Epithelial cell of esophagus (primary cell): Measurements from ENCODE around the gene C6orf62.

Source experiments
- DNase-seq: peaks from one replicate; pipeline ENCODE4 v3.0.0; 2010; ENCODE audit warnings: low read depth
- H3K4me3 ChIP-seq: 2 replicates; pipeline ENCODE4 v1.5.1; 2011; ENCODE audit warnings: mild to moderate bottlenecking, low read length, control low read depth
- TF ChIP-seq, protein P1 (sequence below): IDR thresholded peaks from 2 replicates; pipeline ENCODE4 v1.5.1; 2011; ENCODE audit warnings: low read depth, mild to moderate bottlenecking, low read length, control low read depth, inconsistent platforms; ENCODE audit not compliant: insufficient read depth; ENCODE audit errors: missing control alignments

C6orf62 gene

DNA sequence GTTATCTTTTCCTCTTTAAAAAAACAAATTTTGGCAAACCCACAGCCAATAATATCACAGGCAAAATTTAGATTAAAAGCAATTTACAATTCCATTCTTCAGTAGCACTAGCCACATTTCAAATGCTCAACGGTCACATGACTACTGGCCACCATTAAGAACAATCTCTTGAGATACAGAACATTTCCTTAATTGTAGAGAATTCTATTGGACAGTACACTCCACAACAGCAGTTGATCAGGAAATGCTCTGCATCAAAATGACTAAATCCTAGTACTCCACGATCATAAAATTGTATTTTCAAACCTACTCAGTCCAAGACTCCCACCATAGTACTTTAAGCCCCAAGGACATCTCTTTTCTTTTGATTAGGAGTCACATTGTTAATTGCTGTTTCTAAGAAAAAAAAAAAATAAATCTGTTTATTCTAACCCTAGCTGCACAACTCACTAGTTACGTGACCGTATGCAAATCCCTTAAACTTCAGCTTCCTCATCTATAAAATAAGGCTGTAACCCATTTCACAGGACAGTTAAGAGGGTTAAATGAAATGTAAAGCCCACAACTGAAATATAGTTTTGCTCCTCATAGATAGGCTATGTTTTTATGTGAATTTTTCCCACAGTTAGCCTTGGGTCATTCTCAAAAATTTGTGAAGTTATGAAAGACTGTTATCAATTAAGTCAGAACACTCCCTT is 9.8 kb downstream of the C6orf62 start:
- TF ChIP-seq, protein P1, sequence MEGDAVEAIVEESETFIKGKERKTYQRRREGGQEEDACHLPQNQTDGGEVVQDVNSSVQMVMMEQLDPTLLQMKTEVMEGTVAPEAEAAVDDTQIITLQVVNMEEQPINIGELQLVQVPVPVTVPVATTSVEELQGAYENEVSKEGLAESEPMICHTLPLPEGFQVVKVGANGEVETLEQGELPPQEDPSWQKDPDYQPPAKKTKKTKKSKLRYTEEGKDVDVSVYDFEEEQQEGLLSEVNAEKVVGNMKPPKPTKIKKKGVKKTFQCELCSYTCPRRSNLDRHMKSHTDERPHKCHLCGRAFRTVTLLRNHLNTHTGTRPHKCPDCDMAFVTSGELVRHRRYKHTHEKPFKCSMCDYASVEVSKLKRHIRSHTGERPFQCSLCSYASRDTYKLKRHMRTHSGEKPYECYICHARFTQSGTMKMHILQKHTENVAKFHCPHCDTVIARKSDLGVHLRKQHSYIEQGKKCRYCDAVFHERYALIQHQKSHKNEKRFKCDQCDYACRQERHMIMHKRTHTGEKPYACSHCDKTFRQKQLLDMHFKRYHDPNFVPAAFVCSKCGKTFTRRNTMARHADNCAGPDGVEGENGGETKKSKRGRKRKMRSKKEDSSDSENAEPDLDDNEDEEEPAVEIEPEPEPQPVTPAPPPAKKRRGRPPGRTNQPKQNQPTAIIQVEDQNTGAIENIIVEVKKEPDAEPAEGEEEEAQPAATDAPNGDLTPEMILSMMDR: no peak
- DNase-seq: no peak
- H3K4me3 ChIP-seq: no peak overlapping the region

DNA sequence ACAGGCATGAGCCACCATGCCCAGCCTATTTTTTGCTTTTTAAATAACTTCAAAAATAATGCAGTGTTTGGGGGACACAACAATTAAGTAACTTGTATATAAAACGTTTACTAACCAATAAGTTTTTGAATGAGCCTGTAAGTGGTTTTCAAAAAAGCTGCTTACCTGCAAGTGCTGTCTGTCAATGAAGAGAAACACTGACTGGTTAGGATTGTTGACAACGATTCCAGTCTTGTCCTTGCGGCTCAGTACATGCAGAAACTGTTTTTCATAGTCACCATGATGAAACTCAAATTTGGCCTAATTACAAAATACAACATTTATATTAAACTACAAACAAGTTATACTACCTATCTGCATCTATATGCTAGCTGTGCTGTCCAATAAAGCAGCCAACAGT is 10.3 kb downstream of the C6orf62 start:
- TF ChIP-seq, protein P1: no peak
- no peak for DNase-seq
- H3K4me3 ChIP-seq: no peak overlapping the region

DNA sequence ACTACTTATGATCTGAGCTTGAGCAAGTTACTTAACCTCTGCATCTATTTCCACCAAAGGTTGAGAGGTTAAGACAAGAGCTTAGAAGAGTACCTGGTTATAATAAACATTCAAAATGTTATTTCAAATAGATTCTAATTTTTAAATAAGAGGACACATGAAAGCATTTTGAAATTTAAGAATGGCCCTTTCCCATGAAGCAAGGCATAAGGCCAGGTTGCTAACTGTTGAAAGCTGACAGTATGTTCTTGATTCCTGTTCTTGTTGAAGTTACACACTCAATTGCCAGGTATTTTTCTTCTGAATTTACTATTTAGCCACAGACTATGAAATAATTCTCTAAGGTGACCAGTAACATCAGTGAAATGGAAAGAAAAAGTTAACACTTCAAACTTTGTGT is 14.5 kb downstream of the C6orf62 start:
- DNase-seq: no peak
- TF ChIP-seq, protein P1: no peak
- no peak overlapping the region for H3K4me3 ChIP-seq

DNA sequence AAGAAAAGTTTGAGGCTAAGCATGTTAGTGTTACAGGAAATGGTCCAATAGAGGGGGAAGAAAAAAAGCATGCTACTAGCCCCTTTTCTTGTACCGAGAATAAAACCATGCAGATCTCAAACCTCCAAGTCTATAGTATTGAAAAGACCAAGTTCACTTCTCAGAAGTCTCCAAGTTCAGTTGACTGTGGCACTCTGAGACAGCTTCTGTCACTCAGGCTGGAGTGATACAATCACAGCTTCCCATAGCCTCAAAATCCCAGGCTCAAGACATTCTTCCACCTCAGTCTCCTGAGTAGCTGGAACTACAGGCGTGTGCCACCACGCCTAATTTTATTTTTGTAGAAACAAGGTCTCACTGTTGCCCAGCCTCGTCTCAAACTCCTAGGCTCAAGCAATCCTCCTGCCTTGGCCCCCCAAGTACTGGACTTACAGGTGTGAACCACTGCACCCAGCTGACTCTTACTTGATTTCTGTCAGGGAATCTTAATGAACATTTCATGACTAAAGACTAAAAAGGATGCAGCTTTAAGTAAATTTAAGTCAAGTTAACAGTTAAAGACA is 16.2 kb downstream of the C6orf62 start:
- no peak overlapping the region for H3K4me3 ChIP-seq
- TF ChIP-seq, protein P1: no peak
- no peak for DNase-seq

DNA sequence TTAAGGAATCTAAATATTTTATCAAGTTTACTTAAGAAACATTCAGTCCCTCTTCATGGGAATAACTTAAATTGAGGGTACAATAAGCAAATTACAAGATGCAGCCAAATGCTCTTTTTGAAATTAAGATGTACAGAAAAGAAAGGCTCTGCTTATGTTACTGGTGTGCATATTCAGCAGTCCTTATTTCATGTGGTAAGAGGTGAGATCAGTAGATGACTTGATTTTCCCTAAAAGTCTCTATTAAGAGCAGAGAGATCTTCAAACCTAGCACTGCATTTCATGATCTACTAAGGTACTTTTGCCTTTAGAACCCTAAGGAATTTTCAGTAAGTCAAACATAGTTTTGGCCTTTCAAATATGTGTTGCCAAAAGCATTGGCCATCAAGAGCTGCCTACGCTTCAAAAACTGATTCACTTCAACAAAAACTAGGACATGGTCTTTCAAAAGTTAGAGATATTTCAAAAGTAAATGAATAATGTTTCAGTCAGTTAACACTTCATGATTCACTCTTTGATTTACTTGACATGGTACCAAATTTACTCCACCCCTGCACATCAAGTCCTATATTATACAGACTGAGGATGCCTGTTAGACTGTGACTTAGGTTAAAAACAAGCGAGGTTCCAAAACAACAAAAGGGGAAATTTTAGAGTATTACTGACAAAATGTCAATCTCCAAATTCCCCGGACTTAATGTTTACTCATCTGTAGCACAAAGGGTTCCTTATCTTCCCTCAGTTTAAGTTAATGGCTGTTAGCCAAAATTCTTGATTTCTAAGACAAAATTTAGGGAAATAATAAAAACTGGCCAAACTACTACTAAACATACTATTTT is 19.2 kb downstream of the C6orf62 start:
- no peak overlapping the region for H3K4me3 ChIP-seq
- DNase-seq: peak; percentile 20
- TF ChIP-seq, protein P1: no peak

DNA sequence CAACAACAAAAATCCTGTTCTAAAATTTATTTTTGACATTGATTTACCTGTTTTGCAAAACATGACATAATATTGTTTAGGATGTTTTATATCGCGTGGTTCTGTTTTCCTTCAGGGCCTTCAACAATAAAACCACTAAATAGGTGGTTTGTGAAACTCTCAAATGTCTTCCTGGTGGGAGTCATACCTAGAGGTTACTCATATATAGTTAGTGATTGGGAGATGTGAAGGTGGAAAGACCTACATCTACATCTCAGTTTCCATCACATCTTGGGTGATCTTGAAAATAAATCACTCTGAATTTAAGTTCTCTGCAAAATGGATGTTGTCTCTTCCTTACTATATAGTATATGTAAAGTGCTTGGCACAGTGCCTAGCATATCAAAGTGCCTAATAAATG is 22.9 kb downstream of the C6orf62 start:
- no peak for DNase-seq
- H3K4me3 ChIP-seq: no peak overlapping the region
- TF ChIP-seq, protein P1: no peak
